Measurements from ENCODE around the gene HOXD4.

The HOXD4 gene

GRCh38 chr2:176162911-176163671 is 11.7 kb downstream of the HOXD4 start:
- H3K4me1 ChIP-seq (ENCODE audit: control insufficient read depth, insufficient read depth, low read length) = no peaks in the 10 kb centered on the region

GRCh38 chr2:176163672-176164056 is 12.3 kb downstream of the HOXD4 start:
- Histone ChIP-seq H3K9ac (ENCODE audit: low read length) (no peak overlapping the region), H3K36me3 (ENCODE audit: control insufficient read depth, insufficient read depth, low read length) (no peaks in the 10 kb centered on the region), H3K27me3 (ENCODE audit: control insufficient read depth, insufficient read depth, low read length) (peaks cover 38% of the 10 kb centered on the region), H3K4me3 (ENCODE audit: low read length) (no peak overlapping the region), H3K4me1 (ENCODE audit: control insufficient read depth, insufficient read depth, low read length) (no peaks in the 10 kb centered on the region), H3K27ac (ENCODE audit: low read depth, low read length) (no peak overlapping the region)

More at GRCh38 chr2:176162911-176163671, 11.7 kb downstream of the HOXD4 start:
- Histone ChIP-seq H3K4me3 (ENCODE audit: low read length) (no peak overlapping the region), H3K9ac (ENCODE audit: low read length) (no peak overlapping the region), H3K27ac (ENCODE audit: low read depth, low read length) (no peak overlapping the region), H3K27me3 (ENCODE audit: control insufficient read depth, insufficient read depth, low read length) (peaks cover 42% of the 10 kb centered on the region), H3K36me3 (ENCODE audit: control insufficient read depth, insufficient read depth, low read length) (no peaks in the 10 kb centered on the region)

GRCh38 chr2:176164201-176164600 is 12.9 kb downstream of the HOXD4 start:
- H3K4me3 ChIP-seq (ENCODE audit: low read length) = no peak overlapping the region
- peaks cover 38% of the 10 kb centered on the region for H3K27me3 ChIP-seq (ENCODE audit: control insufficient read depth, insufficient read depth, low read length)
- H3K9ac ChIP-seq (ENCODE audit: low read length) = no peak overlapping the region
- H3K4me1 ChIP-seq (ENCODE audit: control insufficient read depth, insufficient read depth, low read length) = no peaks in the 10 kb centered on the region
- no peaks in the 10 kb centered on the region for H3K36me3 ChIP-seq (ENCODE audit: control insufficient read depth, insufficient read depth, low read length)
- no peak overlapping the region for H3K27ac ChIP-seq (ENCODE audit: low read depth, low read length)

GRCh38 chr2:176164611-176165369 is 13.4 kb downstream of the HOXD4 start:
- peaks cover 32% of the 10 kb centered on the region for H3K27me3 ChIP-seq (ENCODE audit: control insufficient read depth, insufficient read depth, low read length)
- H3K4me3 ChIP-seq (ENCODE audit: low read length) = peak overlapping the region; percentile 14
- no peaks in the 10 kb centered on the region for H3K36me3 ChIP-seq (ENCODE audit: control insufficient read depth, insufficient read depth, low read length)
- H3K27ac ChIP-seq (ENCODE audit: low read depth, low read length) = no peak overlapping the region
- H3K9ac ChIP-seq (ENCODE audit: low read length) = no peak overlapping the region
- no peaks in the 10 kb centered on the region for H3K4me1 ChIP-seq (ENCODE audit: control insufficient read depth, insufficient read depth, low read length)

- Histone ChIP-seq H3K27me3 (ENCODE audit: control insufficient read depth, insufficient read depth, low read length) (peaks cover 26% of the 10 kb centered on the region), H3K4me1 (ENCODE audit: control insufficient read depth, insufficient read depth, low read length) (no peaks in the 10 kb centered on the region), H3K27ac (ENCODE audit: low read depth, low read length) (no peak overlapping the region), H3K9ac (ENCODE audit: low read length) (no peak overlapping the region), H3K4me3 (ENCODE audit: low read length) (no peak overlapping the region), H3K36me3 (ENCODE audit: control insufficient read depth, insufficient read depth, low read length) (no peaks in the 10 kb centered on the region)
Measured at GRCh38 chr2:176165370-176166050, 14.2 kb downstream of the HOXD4 start.

- Histone ChIP-seq H3K36me3 (ENCODE audit: control insufficient read depth, insufficient read depth, low read length) (no peaks in the 10 kb centered on the region), H3K4me3 (ENCODE audit: low read length) (no peak overlapping the region), H3K27me3 (ENCODE audit: control insufficient read depth, insufficient read depth, low read length) (peaks cover 20% of the 10 kb centered on the region), H3K27ac (ENCODE audit: low read depth, low read length) (no peak overlapping the region), H3K4me1 (ENCODE audit: control insufficient read depth, insufficient read depth, low read length) (no peaks in the 10 kb centered on the region), H3K9ac (ENCODE audit: low read length) (no peak overlapping the region)
Measured at GRCh38 chr2:176166272-176166671, 14.9 kb downstream of the HOXD4 start.

- H3K27me3 ChIP-seq (ENCODE audit: control insufficient read depth, insufficient read depth, low read length) = peaks cover 18% of the 10 kb centered on the region
Measured at GRCh38 chr2:176167398-176167797, 16.0 kb downstream of the HOXD4 start.

GRCh38 chr2:176169181-176169580 is 17.8 kb downstream of the HOXD4 start:
- H3K27me3 ChIP-seq (ENCODE audit: control insufficient read depth, insufficient read depth, low read length) = peaks cover 14% of the 10 kb centered on the region
- no peaks in the 10 kb centered on the region for H3K36me3 ChIP-seq (ENCODE audit: control insufficient read depth, insufficient read depth, low read length)
- H3K9ac ChIP-seq (ENCODE audit: low read length) = no peak overlapping the region
- no peak overlapping the region for H3K4me3 ChIP-seq (ENCODE audit: low read length)
- no peaks in the 10 kb centered on the region for H3K4me1 ChIP-seq (ENCODE audit: control insufficient read depth, insufficient read depth, low read length)
- no peak overlapping the region for H3K27ac ChIP-seq (ENCODE audit: low read depth, low read length)

More at GRCh38 chr2:176167398-176167797, 16.0 kb downstream of the HOXD4 start:
- no peak overlapping the region for H3K27ac ChIP-seq (ENCODE audit: low read depth, low read length)
- no peaks in the 10 kb centered on the region for H3K4me1 ChIP-seq (ENCODE audit: control insufficient read depth, insufficient read depth, low read length)
- H3K36me3 ChIP-seq (ENCODE audit: control insufficient read depth, insufficient read depth, low read length) = no peaks in the 10 kb centered on the region
- H3K9ac ChIP-seq (ENCODE audit: low read length) = no peak overlapping the region
- H3K4me3 ChIP-seq (ENCODE audit: low read length) = no peak overlapping the region

- H3K4me3 ChIP-seq (ENCODE audit: low read length) = no peak overlapping the region
- H3K27ac ChIP-seq (ENCODE audit: low read depth, low read length) = no peak overlapping the region
- H3K9ac ChIP-seq (ENCODE audit: low read length) = no peak overlapping the region
- no peaks in the 10 kb centered on the region for H3K36me3 ChIP-seq (ENCODE audit: control insufficient read depth, insufficient read depth, low read length)
- no peaks in the 10 kb centered on the region for H3K4me1 ChIP-seq (ENCODE audit: control insufficient read depth, insufficient read depth, low read length)
- H3K27me3 ChIP-seq (ENCODE audit: control insufficient read depth, insufficient read depth, low read length) = peaks cover 13% of the 10 kb centered on the region
Measured at GRCh38 chr2:176169711-176170110, 18.4 kb downstream of the HOXD4 start.

- H3K27me3 ChIP-seq (ENCODE audit: control insufficient read depth, insufficient read depth, low read length) = peaks cover 14% of the 10 kb centered on the region
- no peak overlapping the region for H3K9ac ChIP-seq (ENCODE audit: low read length)
- no peak overlapping the region for H3K4me3 ChIP-seq (ENCODE audit: low read length)
- H3K36me3 ChIP-seq (ENCODE audit: control insufficient read depth, insufficient read depth, low read length) = no peaks in the 10 kb centered on the region
- no peak overlapping the region for H3K27ac ChIP-seq (ENCODE audit: low read depth, low read length)
- no peaks in the 10 kb centered on the region for H3K4me1 ChIP-seq (ENCODE audit: control insufficient read depth, insufficient read depth, low read length)
Measured at GRCh38 chr2:176170602-176171305, 19.4 kb downstream of the HOXD4 start.

- no peak overlapping the region for H3K27ac ChIP-seq (ENCODE audit: low read depth, low read length)
- no peak overlapping the region for H3K9ac ChIP-seq (ENCODE audit: low read length)
- H3K36me3 ChIP-seq (ENCODE audit: control insufficient read depth, insufficient read depth, low read length) = no peaks in the 10 kb centered on the region
- H3K4me1 ChIP-seq (ENCODE audit: control insufficient read depth, insufficient read depth, low read length) = no peaks in the 10 kb centered on the region
- H3K27me3 ChIP-seq (ENCODE audit: control insufficient read depth, insufficient read depth, low read length) = peaks cover 12% of the 10 kb centered on the region
- H3K4me3 ChIP-seq (ENCODE audit: low read length) = no peak overlapping the region
Measured at GRCh38 chr2:176171351-176172006, 20.1 kb downstream of the HOXD4 start.
